WI38 (cell line): ENCODE measurements around the gene LAMA5.

Source experiments
- H3K4me3 ChIP-seq: 2 replicates; pipeline ENCODE4 v1.5.1; 2011; ENCODE audit warnings: low read depth, mild to moderate bottlenecking, control low read depth, low read length
- CTCF ChIP-seq: IDR thresholded peaks from 2 replicates; pipeline ENCODE4 v1.5.1; 2012; ENCODE audit warnings: low read depth, mild to moderate bottlenecking, control low read depth, low read length

Gene LAMA5

DNA sequence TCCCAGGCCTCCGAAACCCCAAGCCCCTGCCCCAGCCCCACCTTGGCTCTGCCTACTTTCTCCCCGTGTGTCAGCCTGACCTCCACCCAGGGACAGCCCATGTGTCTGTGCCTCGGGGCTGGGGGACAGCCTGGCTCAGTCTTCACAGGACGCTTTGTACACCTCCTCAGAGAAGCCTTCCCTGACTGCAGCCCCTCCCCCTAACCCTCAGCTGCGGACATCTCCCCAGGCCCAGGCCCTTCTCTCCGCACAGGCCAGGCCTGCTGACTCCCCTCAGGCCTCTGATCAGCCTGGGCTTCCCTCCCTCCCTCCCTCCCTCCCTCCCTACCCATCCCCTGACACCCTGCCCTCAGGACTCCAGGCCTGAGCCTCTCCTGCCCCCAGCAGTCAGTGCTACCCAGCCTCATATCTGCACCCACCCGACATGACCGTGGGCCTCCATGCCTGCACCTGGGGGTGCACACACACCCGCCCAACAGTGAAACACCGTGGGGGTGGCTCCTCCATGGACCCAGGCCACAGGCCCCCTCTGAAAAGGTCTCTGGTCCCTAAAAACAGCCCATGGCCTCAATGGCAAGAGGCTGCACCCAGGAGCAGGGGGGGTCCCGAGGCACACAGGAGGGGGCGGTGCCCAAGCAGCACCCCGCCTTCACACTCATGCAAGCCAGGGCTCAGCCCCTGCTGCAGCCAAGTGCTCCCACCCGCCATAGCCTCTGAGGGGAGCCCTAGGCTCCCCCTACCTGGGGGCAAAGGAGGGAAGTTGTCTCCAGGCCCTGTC is 12.9 kb downstream of the LAMA5 start:
- no peak overlapping the region for H3K4me3 ChIP-seq
- no peak for TF ChIP-seq CTCF

DNA sequence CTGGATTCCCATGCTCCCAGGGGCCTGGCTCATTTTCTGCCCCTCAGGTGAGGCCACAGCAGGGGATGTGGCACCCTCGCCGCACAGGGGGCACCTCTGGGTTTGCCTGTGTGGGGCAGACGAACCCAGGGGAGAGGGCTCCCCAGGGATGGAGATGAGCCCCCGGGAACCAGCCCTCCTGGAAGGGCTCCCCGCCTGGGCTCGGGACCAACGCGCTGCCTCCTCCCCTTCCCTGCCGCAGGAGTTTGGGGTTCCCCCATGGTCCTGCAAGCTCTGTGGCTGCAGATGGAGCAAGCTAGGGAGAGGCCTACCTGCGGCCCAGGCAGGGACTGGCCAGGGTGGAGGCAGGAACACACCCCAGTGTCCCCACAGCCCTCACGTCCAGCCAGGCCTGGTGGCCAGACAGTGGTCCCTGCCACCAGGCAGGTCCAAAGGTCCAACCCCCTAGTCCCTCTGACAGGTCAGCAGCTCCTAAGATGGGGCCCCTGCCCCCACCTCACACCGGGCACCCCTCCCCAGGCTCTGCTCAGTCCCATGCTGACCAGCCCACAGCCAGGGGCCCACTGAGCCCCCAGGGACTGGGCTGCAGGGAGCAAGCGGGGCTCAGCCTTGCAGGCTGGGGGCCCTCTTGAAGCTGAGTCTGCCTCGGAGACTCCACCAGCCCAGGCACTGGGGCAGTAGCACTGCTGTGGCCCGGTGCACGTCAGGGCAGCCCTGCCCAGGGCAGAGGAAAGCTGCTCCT is 13.7 kb downstream of the LAMA5 start:
- H3K4me3 ChIP-seq: no peak overlapping the region
- no peak for TF ChIP-seq CTCF

GRCh38 chr20:62352402-62353288 is 14.5 kb downstream of the LAMA5 start:
- no peak for TF ChIP-seq CTCF

DNA sequence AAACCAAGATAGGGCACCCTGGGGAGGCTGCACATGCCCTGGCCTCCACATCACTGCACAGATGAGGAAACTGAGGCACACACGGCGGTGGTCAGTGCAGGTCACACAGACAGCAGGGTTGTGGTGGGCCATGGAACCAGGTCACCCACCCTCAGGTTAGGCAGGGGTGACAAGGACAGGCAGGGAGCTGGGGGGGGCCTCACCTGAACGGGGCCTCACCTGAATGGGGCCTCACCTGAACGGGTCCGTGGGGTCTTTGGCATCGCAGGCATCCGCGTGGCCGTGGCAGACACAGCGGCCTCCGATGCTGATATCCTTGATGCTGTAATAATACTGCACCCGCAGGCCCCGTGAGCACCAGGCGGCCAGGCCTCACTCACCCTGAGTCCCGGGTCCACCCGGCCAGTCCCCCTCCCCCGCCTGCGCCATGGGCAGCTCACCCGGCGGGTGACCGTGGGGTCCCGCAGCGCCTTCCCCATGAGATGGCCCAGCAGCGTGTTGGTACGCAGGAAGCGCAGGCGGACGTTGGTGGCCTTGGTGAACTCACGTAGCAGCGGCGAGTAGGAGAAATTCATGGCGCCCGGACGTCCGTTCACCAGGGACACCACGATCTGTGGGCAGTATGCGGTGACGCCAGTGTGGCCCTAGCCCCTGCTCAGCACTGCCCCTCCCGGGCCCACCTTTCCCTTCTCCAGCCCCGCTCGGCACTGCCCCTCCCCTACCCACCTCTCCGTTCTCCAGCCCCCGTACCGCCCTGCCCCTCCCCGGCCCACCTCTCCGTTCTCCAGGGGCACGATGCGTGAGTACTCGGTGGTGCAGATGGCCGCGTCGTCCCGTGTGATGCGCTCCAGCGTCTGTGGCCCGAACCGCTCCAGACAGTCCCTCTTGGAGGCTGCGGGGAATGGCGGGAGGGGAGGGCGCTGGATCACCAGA is 15.4 kb downstream of the LAMA5 start:
- H3K4me3 ChIP-seq: no peak overlapping the region
- no peak for TF ChIP-seq CTCF

More at GRCh38 chr20:62352402-62353288, 14.5 kb downstream of the LAMA5 start:
- H3K4me3 ChIP-seq: no peak overlapping the region

DNA sequence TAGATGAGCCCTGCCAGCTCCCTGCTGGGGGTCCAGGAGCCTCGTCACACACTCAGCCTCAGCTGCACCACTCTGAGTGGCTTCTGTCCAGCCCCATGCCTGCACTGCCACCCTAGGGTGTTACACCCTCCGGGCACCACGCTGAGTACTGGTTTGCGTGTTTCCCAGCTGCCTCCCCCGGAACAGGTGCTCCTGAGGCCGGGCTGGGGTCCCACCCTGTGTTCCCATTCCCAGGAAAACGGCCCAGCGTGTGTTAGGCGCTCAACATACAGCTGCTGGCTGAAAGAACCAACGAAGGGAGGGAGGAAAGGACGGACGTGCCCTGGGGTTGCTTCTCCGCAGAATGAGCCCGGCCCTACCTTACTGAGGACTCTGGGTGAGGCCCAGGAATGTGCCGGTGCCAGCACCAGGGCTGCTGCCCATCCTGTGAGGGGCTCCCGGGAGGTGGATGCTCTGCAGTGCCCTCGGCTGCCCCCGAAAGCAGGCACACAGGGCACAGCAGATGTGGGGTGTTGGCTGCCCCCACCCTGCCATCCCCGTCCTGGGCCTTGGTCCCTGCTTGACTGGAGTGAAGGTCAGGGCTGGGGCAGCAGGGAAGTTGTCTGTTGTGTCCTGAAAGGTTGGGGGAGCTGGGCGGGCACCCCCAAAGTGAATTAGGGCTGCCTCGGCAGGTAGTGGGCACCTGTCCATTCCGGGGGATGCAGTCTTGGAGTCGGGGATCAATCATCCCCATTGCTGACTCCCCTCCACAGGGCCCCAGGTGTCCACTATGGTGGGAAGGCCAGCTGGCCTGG is 16.3 kb downstream of the LAMA5 start:
- TF ChIP-seq CTCF: no peak
- H3K4me3 ChIP-seq: no peak overlapping the region
